HL-60 (cell line): ENCODE data around the gene SOX18.

Source experiments
- CTCF ChIP-seq: IDR thresholded peaks from one replicate; pipeline ENCODE4 v1.5.1; 2011; ENCODE audit warnings: low read length, control low read depth, inconsistent platforms; ENCODE audit not compliant: insufficient read depth
- POLR2AphosphoS5 ChIP-seq: IDR thresholded peaks from 2 replicates; pipeline ENCODE4 v1.6.1; 2012; ENCODE audit warnings: low read depth
- REST ChIP-seq: IDR thresholded peaks from 2 replicates; pipeline ENCODE4 v1.6.1; 2012; ENCODE audit warnings: low read depth; ENCODE audit not compliant: insufficient replicate concordance

- TF ChIP-seq CTCF (no peak), REST (no peak), POLR2AphosphoS5 (no peak)
These were observed 32.8 kb upstream of the SOX18 start for GRCh38 chr20:64082126-64082731.
